PFSK-1 (cell line): ENCODE data around the gene OPRD1.

ENCODE experiments used
- FOXP2 ChIP-seq: optimal IDR thresholded peaks from 2 replicates; pipeline ENCODE3; 2011; ENCODE audit warnings: borderline replicate concordance, control low read depth, inconsistent platforms; ENCODE audit not compliant: insufficient read depth; ENCODE audit errors: extremely low read length, extremely low read depth
- POLR2AphosphoS5 ChIP-seq: IDR thresholded peaks from 2 replicates; pipeline ENCODE4 v1.6.1; 2012; ENCODE audit warnings: low read depth, mild to moderate bottlenecking, control low read depth, low read length, moderate library complexity
- REST ChIP-seq, 2 experiments: IDR thresholded peaks; 2 replicates each; pipeline versions ENCODE4 v1.6.1 to v1.8.0; 2011 to 2012; ENCODE audit warnings: low read depth in 2 of 2, low read length in 2 of 2, control low read depth in 1 of 2, inconsistent platforms in 1 of 2, mild to moderate bottlenecking in 1 of 2, moderate library complexity in 1 of 2; ENCODE audit not compliant: insufficient read depth in 1 of 2
- SIN3A ChIP-seq: IDR thresholded peaks from 2 replicates; pipeline ENCODE4 v1.6.1; 2012; ENCODE audit warnings: mild to moderate bottlenecking, low read length, moderate library complexity, borderline replicate concordance; ENCODE audit not compliant: insufficient read depth
- TAF1 ChIP-seq: IDR thresholded peaks from 2 replicates; pipeline ENCODE4 v1.6.1; 2012; ENCODE audit warnings: low read length, control low read depth, borderline replicate concordance; ENCODE audit not compliant: insufficient read depth

OPRD1 gene

GRCh38 chr1:28775121-28775942 is 36.6 kb upstream of the OPRD1 start:
- TF ChIP-seq POLR2AphosphoS5, result 0 out of 2 replicates have a peak, but pooled peaks have one; percentile 36
- TF ChIP-seq TAF1, result no peak
- TF ChIP-seq SIN3A, result no peak

GRCh38 chr1:28776341-28776740 is 35.6 kb upstream of the OPRD1 start:
- TF ChIP-seq FOXP2, result no peak
- TF ChIP-seq REST (IDR thresholded peaks at IDR 0.05; ENCODE audit: insufficient read depth in 1 of 2, low read depth in 2 of 2, low read length in 2 of 2), result no peak

- TF ChIP-seq REST (IDR thresholded peaks at IDR 0.05; ENCODE audit: insufficient read depth in 1 of 2, low read depth in 2 of 2, low read length in 2 of 2) (no peak), SIN3A (no peak)
Measured at GRCh38 chr1:28778021-28778420, 33.9 kb upstream of the OPRD1 start.

GRCh38 chr1:28779751-28780408 is 32.1 kb upstream of the OPRD1 start:
- TF ChIP-seq FOXP2, result no peak
- no peak for TF ChIP-seq POLR2AphosphoS5
- no peak for TF ChIP-seq REST (IDR thresholded peaks at IDR 0.05; ENCODE audit: insufficient read depth in 1 of 2, low read depth in 2 of 2, low read length in 2 of 2)
- no peak for TF ChIP-seq SIN3A
- no peak for TF ChIP-seq TAF1

GRCh38 chr1:28781305-28781704 is 30.7 kb upstream of the OPRD1 start:
- no peak for TF ChIP-seq POLR2AphosphoS5
- TF ChIP-seq FOXP2, result no peak
- TF ChIP-seq SIN3A, result no peak
- TF ChIP-seq TAF1, result no peak
- TF ChIP-seq REST (IDR thresholded peaks at IDR 0.05; ENCODE audit: insufficient read depth in 1 of 2, low read depth in 2 of 2, low read length in 2 of 2), result no peak
